GM13977 (cell line): Measurements from ENCODE around the gene ZXDC.

ENCODE experiments used
- DNase-seq: peaks from one replicate; pipeline ENCODE4 v3.0.0; 2012; ENCODE audit warnings: low spot score
- CTCF ChIP-seq: IDR thresholded peaks from 2 replicates; pipeline ENCODE4 v1.5.1; 2012; ENCODE audit warnings: mild to moderate bottlenecking, control low read depth; ENCODE audit not compliant: insufficient read depth; ENCODE audit errors: extremely low read depth, missing control alignments
- in situ Hi-C: fragments of 300-500 bp; cut with MboI; formaldehyde crosslinking; loops from one replicate; pipeline ENCODE4 v1.12.0; 2022; ENCODE audit warnings: low sequenced_read_pairs, low pct_unique_long_range_greater_than_20kb, mixed read lengths, inconsistent platforms; ENCODE audit not compliant: unreplicated experiment

Gene ZXDC

GRCh38 chr3:126394977-126395321 lies 80.7 kb downstream of the ZXDC start:
- in situ Hi-C loops = no loop called here
- no peak for TF ChIP-seq CTCF
- no peak for DNase-seq

- no peak for DNase-seq
- TF ChIP-seq CTCF = no peak
- in situ Hi-C loops = no loop called here
These were observed 81.3 kb downstream of the ZXDC start, which contains the start of gene CFAP100 for GRCh38 chr3:126394179-126394976. Gene CFAP100, plus strand, starts transcription at chr3:126394909. Its CDS starts 1,092 bp downstream, at chr3:126396001.

GRCh38 chr3:126393563-126393962 lies 82.1 kb downstream of the ZXDC start:
- in situ Hi-C loops = no loop called here
- no peak for DNase-seq
- no peak for TF ChIP-seq CTCF

- no peak for TF ChIP-seq CTCF
- in situ Hi-C loops = no loop called here
These were observed 83.4 kb downstream of the ZXDC start for GRCh38 chr3:126392246-126392645.

GRCh38 chr3:126391631-126392030 lies 84.1 kb downstream of the ZXDC start:
- in situ Hi-C loops = no loop called here
- TF ChIP-seq CTCF = no peak
- no peak for DNase-seq

More at GRCh38 chr3:126392246-126392645, 83.4 kb downstream of the ZXDC start:
- no peak for DNase-seq

- no peak for DNase-seq
- in situ Hi-C loops = no loop called here
- no peak for TF ChIP-seq CTCF
These were observed 84.9 kb downstream of the ZXDC start for GRCh38 chr3:126390751-126391150.
